IPS-18a (cell line): ENCODE results near the gene ELL2.
"Not testable (repeated sequence)": the region's sequence is repeated elsewhere in the genome, so short reads cannot be mapped to it uniquely, and the experiment has no call there.

Source experiments
- H3K27ac ChIP-seq: one replicate; pipeline ENCODE4 v1.5.1; 2013; ENCODE audit warnings: low read length
- H3K27me3 ChIP-seq: one replicate; pipeline ENCODE4 v1.6.1; 2013; ENCODE audit warnings: mild to moderate bottlenecking, low read length; ENCODE audit not compliant: control insufficient read depth, insufficient read depth
- H3K36me3 ChIP-seq: one replicate; pipeline ENCODE4 v1.6.1; 2013; ENCODE audit warnings: low read depth, low read length; ENCODE audit not compliant: control insufficient read depth
- H3K4me1 ChIP-seq: one replicate; pipeline ENCODE4 v1.6.1; 2013; ENCODE audit warnings: low read depth, low read length; ENCODE audit not compliant: control insufficient read depth
- H3K4me3 ChIP-seq: one replicate; pipeline ENCODE4 v1.5.1; 2013; ENCODE audit warnings: low read length
- H3K9ac ChIP-seq: one replicate; pipeline ENCODE4 v1.6.1; 2013; ENCODE audit warnings: mild to moderate bottlenecking, low read length, moderate library complexity
- H3K9me3 ChIP-seq: one replicate; pipeline ENCODE4 v1.6.1; 2013; ENCODE audit warnings: low read depth, low read length; ENCODE audit not compliant: control insufficient read depth

The ELL2 gene

DNA sequence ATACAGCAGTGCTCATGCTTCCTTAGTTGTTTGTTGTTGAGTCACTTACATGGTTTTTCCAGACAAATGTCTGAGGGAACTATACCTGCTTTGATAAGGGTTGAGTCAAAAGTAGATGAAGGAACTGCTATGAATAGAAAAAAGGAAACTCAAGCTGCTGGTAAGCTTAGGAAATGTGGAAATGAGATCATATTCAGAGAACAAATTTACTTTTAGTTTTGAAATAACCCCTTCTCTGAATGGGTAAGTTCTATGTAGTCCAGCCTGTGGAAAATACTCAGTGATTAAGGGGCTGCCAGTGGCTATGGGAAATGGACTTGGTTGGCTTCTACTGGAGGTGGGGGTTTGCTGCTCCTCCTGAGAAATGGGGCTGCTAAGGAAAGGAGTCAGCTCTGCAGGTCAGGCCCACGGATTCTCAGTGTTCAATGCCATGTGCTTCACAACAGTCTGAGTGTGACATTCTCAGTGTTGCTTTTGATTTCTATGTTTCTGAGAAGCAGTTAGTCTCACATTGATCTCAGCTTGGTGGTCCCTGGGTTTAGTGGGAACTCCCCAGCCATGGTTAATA is 91.5 kb downstream of the ELL2 start:
- no peaks in the 10 kb centered on the region for H3K36me3 ChIP-seq
- no peak overlapping the region for H3K9ac ChIP-seq
- no peak overlapping the region for H3K27ac ChIP-seq
- no peaks in the 10 kb centered on the region for H3K4me1 ChIP-seq
- H3K9me3 ChIP-seq, result no peaks in the 10 kb centered on the region
- no peaks in the 10 kb centered on the region for H3K27me3 ChIP-seq
- no peak overlapping the region for H3K4me3 ChIP-seq

- not testable (repeated sequence) for H3K9ac ChIP-seq, H3K27me3 ChIP-seq, H3K9me3 ChIP-seq, H3K4me1 ChIP-seq, H3K4me3 ChIP-seq, H3K36me3 ChIP-seq, H3K27ac ChIP-seq
Measured at GRCh38 chr5:95869173-95869855, 92.3 kb downstream of the ELL2 start.

DNA sequence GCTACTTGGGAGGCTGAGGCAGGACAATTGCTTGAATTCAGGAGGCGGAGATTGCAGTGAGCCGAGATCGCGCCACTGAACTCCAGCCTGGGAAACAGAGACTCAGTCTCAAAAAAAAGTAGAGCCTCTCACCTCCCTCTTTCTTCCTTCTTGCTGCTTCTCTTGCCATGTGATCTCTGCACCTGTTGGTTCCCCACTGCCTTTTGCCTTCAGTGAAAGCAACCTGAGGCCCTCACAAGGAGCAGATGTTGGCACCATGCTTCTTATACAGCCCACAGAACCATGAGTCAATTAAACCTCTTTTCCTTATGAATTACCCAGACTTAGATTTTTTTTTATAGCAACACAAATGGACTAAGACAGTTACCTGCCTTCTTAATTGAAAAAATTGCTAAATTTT is 93.5 kb downstream of the ELL2 start:
- Histone ChIP-seq H3K9ac (no peak overlapping the region), H3K4me1 (peaks cover 3% of the 10 kb centered on the region), H3K27ac (no peak overlapping the region), H3K27me3 (no peaks in the 10 kb centered on the region), H3K4me3 (no peak overlapping the region), H3K36me3 (no peaks in the 10 kb centered on the region), H3K9me3 (no peaks in the 10 kb centered on the region)

GRCh38 chr5:95866435-95867040 is 95.1 kb downstream of the ELL2 start:
- peaks cover 4% of the 10 kb centered on the region for H3K4me1 ChIP-seq
- no peak overlapping the region for H3K9ac ChIP-seq
- no peaks in the 10 kb centered on the region for H3K27me3 ChIP-seq
- no peaks in the 10 kb centered on the region for H3K36me3 ChIP-seq
- H3K9me3 ChIP-seq, result no peaks in the 10 kb centered on the region
- no peak overlapping the region for H3K27ac ChIP-seq
- no peak overlapping the region for H3K4me3 ChIP-seq

DNA sequence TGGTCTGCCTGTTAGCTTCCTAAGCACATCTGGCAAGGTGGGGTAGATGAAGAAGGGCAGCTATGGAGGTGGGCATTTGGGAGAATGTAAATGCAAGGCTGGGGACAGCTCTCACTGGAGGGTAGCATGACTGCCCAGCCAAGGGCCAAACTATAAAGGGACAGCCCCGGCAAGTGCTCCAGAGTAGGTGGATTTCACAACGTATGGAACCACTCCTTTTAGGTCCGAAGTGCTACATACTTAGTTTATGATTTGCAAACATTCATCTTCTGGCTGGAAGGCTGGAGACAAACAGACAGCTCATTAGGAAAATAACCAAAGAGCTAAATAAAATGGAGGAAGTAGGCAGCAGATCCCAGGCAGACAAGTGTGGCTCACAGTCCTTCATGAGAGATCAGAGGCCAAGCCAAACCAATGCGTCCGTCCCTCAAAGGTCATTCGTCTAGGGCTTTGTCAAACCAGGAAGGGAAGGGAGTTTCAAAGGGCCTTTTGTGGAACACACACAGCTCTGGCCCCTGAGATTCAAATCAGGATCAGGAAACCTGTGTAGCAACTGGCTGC is 96.6 kb downstream of the ELL2 start:
- H3K27me3 ChIP-seq, result no peaks in the 10 kb centered on the region
- H3K9me3 ChIP-seq, result no peaks in the 10 kb centered on the region
- no peak overlapping the region for H3K4me3 ChIP-seq
- H3K27ac ChIP-seq, result no peak overlapping the region
- peaks cover 4% of the 10 kb centered on the region for H3K4me1 ChIP-seq
- no peak overlapping the region for H3K9ac ChIP-seq
- no peaks in the 10 kb centered on the region for H3K36me3 ChIP-seq

- H3K27me3 ChIP-seq, result no peaks in the 10 kb centered on the region
- H3K9ac ChIP-seq, result no peak overlapping the region
- no peak overlapping the region for H3K4me3 ChIP-seq
- H3K36me3 ChIP-seq, result no peaks in the 10 kb centered on the region
- peaks cover 6% of the 10 kb centered on the region for H3K4me1 ChIP-seq
- no peaks in the 10 kb centered on the region for H3K9me3 ChIP-seq
- H3K27ac ChIP-seq, result no peak overlapping the region
Measured at GRCh38 chr5:95864456-95864855, 97.2 kb downstream of the ELL2 start.

GRCh38 chr5:95863383-95863757 is 98.3 kb downstream of the ELL2 start:
- Histone ChIP-seq H3K36me3 (no peaks in the 10 kb centered on the region), H3K4me1 (peaks cover 13% of the 10 kb centered on the region), H3K27ac (no peak overlapping the region), H3K27me3 (peaks cover 5% of the 10 kb centered on the region), H3K9ac (no peak overlapping the region), H3K4me3 (no peak overlapping the region), H3K9me3 (no peaks in the 10 kb centered on the region)

DNA sequence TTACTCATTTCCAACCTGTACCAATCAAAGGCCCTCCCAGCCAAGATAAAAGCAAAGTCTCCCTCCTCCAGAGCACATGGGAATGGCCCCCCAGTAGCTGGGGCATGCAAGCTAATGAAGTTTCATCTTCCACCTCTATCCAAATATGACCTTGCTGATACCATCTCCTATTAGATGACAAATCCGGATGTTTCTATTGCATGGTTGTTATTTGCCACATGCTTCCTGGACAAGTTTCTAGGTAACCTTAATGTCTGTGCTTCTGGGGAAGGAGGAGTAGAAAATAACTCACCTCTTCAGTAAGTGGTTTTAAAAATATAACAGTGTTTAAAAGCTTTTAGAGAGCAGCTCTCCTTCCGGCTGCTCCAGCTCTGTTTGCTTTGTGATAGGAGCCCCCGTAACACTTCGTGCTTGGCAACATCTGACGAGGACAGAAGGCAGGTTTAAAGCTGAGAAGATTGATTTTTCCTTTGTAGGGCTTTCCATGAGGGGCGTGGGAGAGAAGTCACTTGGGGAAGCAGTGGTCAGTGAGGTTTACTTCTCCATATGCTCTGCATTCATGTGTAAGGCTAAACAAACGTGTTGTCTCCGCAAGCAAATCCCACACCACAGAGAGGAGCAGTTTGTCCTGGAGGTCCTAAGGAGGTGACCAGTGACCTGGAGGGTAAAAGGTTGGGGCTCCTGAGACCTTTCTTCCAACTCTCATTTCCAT is 98.8 kb downstream of the ELL2 start:
- H3K27ac ChIP-seq, result no peak overlapping the region
- H3K9me3 ChIP-seq, result no peaks in the 10 kb centered on the region
- peaks cover 13% of the 10 kb centered on the region for H3K4me1 ChIP-seq
- H3K4me3 ChIP-seq, result no peak overlapping the region
- no peaks in the 10 kb centered on the region for H3K36me3 ChIP-seq
- H3K27me3 ChIP-seq, result peaks cover 5% of the 10 kb centered on the region
- H3K9ac ChIP-seq, result no peak overlapping the region

GRCh38 chr5:95861864-95862561 is 99.6 kb downstream of the ELL2 start:
- H3K9ac ChIP-seq, result no peak overlapping the region
- H3K27ac ChIP-seq, result no peak overlapping the region
- H3K4me3 ChIP-seq, result no peak overlapping the region
- peaks cover 13% of the 10 kb centered on the region for H3K4me1 ChIP-seq
- no peaks in the 10 kb centered on the region for H3K36me3 ChIP-seq
- no peaks in the 10 kb centered on the region for H3K9me3 ChIP-seq
- H3K27me3 ChIP-seq, result peaks cover 5% of the 10 kb centered on the region

DNA sequence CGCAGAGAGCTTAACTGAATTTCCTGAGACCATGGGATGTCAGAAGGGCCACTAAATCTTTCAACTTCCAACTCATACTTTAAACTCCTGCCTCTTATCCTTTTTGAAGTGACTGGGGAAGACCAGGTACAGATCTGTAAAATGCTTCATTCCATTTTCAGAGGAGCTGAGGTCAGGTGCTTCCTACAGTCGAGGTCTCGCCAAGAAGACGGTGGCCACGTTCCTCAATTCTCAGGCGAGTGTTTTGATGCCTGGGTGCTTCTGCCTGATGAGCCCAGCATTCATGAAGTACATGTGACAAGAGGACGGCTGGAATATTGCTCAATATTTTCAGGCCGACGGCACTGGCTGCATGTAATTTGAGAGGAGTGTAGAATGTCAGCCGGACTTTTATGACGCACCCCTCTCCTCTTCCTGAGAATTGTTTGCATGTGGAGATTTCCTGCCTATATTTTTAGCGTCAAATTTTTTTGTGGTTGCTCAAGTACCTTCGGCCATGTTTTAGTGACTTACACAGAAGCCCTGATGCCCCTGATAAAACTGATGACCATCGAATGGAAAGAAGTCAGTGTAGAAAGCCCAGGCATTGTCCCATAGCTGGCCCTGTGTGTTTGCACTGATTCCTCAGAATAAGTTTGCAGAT is 100.3 kb downstream of the ELL2 start:
- Histone ChIP-seq H3K4me1 (peaks cover 13% of the 10 kb centered on the region), H3K27ac (no peak overlapping the region), H3K9me3 (no peaks in the 10 kb centered on the region), H3K27me3 (peaks cover 5% of the 10 kb centered on the region), H3K36me3 (no peaks in the 10 kb centered on the region), H3K4me3 (no peak overlapping the region), H3K9ac (no peak overlapping the region)

DNA sequence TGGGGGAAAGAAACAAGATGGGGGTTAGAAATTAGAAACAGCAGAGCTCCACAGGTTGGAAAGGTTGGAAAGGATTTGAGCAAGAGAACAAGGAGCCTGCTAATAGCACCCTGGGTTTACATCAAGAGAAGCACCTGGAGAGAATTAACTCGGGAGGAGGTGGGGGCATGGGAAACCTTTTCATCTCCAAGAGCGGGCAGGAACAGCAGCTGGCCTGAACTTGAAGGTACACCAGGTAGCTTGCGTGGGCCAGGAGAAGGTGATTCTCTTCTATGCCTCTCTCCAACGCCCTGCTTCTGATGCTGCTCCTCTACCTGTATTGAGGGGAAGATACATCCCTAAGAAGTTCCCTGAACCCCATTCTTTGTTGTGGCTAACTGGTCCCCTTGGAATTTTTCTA is 102.0 kb downstream of the ELL2 start:
- no peak overlapping the region for H3K27ac ChIP-seq
- H3K27me3 ChIP-seq, result peaks cover 5% of the 10 kb centered on the region
- no peaks in the 10 kb centered on the region for H3K9me3 ChIP-seq
- no peak overlapping the region for H3K9ac ChIP-seq
- H3K36me3 ChIP-seq, result no peaks in the 10 kb centered on the region
- H3K4me3 ChIP-seq, result no peak overlapping the region
- peaks cover 13% of the 10 kb centered on the region for H3K4me1 ChIP-seq
